Measurements from ENCODE around the gene CDH11. TPM values are rescaled to one million over a fixed set of nuclear protein-coding genes. Genes with fewer than 3 reads are reported as not detected.

The CDH11 gene
- total RNA-seq, 2 donors from 2014 or later: 51.6 to 59.1 TPM

- Histone ChIP-seq H3K27ac (no peak overlapping the region), H3K4me1 (no peaks in the 10 kb centered on the region), H3K4me3 (no peak overlapping the region), H3K9me3 (no peaks in the 10 kb centered on the region), H3K27me3 (no peaks in the 10 kb centered on the region), H3K36me3 (no peaks in the 10 kb centered on the region)
- no peak for TF ChIP-seq CTCF (IDR thresholded peaks at IDR 0.05)
- DNase-seq (ENCODE audit: low spot score): no peak
Measured at GRCh38 chr16:64900517-64900916, 221.3 kb downstream of the CDH11 start.

GRCh38 chr16:64900019-64900418, 221.8 kb downstream of the CDH11 start:
- no peak for DNase-seq (ENCODE audit: low spot score)
- no peak for TF ChIP-seq CTCF (IDR thresholded peaks at IDR 0.05)

GRCh38 chr16:64898159-64898558, 223.7 kb downstream of the CDH11 start:
- no peak overlapping the region for H3K27ac ChIP-seq
- no peak for DNase-seq (ENCODE audit: low spot score)

More at GRCh38 chr16:64900019-64900418, 221.8 kb downstream of the CDH11 start:
- no peak overlapping the region for H3K4me3 ChIP-seq
- no peaks in the 10 kb centered on the region for H3K27me3 ChIP-seq
- no peaks in the 10 kb centered on the region for H3K9me3 ChIP-seq
- H3K36me3 ChIP-seq: no peaks in the 10 kb centered on the region
- no peaks in the 10 kb centered on the region for H3K4me1 ChIP-seq
- H3K27ac ChIP-seq: no peak overlapping the region

More at GRCh38 chr16:64898159-64898558, 223.7 kb downstream of the CDH11 start:
- Histone ChIP-seq H3K4me3 (no peak overlapping the region), H3K4me1 (no peaks in the 10 kb centered on the region), H3K27me3 (no peaks in the 10 kb centered on the region), H3K36me3 (no peaks in the 10 kb centered on the region), H3K9me3 (no peaks in the 10 kb centered on the region)
- no peak for TF ChIP-seq CTCF (IDR thresholded peaks at IDR 0.05)
